HG03025 (cell line): ENCODE data around the gene GPR35.
"Not testable (repeated sequence)": the region's sequence is repeated elsewhere in the genome, so short reads cannot be mapped to it uniquely, and the experiment has no call there.

Experiments
- ATAC-seq: cut with Tn5 transposase; IDR thresholded peaks from one replicate; pipeline ENCODE4 v1.9.1; 2021; ENCODE audit warnings: mild to moderate bottlenecking, moderate library complexity; ENCODE audit not compliant: unreplicated experiment, low FRiP score

The GPR35 gene

DNA sequence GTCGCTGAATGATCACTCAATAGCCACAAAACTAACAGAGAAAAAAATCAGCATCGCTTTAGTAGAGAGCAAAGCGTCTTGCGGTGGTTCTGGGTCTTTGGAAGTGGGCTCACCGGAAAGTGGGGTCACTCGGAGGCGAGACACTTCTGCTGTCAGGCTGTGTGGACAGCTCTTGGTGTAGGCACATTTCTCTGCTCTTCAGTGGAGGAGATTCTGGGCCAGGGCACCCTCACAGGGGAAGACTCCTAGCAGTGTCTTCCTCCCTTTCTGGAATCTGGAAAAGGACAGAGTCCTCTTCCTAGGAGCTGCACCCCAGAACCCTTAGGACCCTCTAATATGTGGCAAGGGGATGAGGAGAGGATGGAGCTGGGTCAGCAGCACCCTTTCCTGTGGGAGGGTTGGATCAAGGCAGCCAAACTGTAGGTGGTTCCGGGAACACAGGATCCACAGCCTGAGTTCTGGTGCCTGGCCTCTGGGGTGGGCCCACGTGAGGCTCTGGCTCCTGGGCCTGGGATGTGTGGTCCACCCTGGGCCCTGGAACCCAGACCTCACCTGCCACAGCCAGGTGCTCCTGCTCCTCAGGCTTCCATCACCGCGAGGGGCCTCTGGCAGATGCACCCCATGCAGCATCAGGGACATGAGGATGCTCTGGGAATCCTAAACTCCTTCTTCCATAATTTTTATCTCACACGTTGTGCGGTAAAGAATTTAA is 25.1 kb downstream of the GPR35 start:
- ATAC-seq: no peak

GRCh38 chr2:240651185-240651584 is 25.9 kb downstream of the GPR35 start:
- no peak for ATAC-seq

DNA sequence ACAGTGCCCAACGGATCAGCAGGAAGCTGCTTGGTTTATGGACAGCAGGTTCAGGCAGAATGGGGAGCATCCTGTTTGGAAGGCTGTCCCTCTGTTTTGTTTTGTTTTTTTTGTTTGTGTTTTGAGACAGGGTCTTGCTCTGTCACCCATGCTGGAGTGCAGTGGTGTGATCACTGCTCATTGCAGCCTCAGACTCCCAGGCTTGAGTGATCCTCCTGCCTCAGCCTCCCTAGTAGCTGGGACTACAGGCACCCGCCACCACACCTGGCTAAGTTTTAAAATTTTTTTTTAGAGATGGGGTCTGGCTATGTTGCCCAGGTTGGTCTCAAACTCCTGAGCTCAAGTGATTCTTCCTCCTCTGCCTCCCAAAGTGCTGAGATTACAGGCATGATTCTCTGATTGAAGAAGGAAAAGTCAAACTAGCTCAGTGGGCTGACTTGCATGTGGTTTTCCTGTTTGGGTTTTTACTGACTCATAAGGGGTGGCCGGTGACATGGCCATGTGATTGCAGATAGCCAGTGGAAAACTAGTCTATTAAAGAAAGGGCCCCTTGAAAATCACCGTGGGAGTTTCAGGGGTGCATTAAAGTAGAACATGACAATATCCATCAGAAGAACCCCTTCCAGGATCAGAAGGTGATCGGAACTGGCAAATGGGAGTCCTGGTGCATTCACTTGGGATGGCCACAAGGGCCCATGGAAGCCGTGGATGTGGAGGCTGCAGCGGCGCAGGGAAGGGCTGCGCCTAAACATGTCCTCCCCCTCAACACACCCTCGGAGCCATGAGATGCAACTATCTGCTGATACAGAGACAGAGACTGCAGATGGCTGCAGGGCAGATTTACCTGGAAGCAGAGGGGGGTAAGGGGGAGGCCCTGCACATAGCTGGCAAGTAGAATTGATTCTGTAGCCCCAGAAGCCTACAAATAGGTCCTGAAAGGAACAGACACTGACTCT is 30.9 kb downstream of the GPR35 start:
- no peak for ATAC-seq

DNA sequence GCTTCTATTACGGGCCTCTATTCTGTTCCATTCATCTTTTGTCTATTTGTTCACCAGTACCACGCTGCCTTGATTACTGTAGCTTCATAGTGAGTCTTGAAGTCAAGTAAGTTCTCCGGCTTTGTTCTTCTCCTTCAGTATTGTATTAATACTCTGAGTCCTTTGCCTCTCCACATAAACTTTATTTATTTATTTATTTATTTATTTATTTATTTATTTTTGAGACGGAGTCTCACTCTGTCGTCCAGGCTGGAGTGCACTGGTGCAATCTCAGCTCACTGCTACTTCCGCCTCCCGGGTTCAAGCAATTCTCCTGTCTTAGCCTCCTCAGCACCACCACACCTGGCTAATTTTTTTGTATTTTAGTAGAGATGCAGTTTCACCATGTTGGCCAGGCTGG is 34.6 kb downstream of the GPR35 start:
- ATAC-seq: not testable (repeated sequence)

DNA sequence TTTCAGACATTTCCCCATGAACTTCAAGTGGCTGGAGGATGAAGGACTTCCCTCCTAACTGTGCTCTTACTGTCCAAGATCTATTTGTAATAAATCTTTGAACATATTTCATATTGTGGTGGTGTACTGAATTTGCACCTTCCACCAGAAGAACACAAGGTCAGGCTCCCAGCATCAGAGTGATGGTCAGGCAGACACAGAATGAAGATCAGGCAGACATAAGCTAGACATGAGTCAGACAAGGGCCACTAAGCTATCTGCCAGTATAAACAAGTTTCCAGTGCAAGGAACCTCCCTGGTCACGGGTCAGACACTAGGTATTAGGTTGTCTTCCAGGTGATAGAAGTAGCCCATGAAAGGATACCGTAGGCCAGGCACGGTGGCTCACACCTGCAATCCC is 37.4 kb downstream of the GPR35 start:
- no peak for ATAC-seq

- no peak for ATAC-seq
Observed at GRCh38 chr2:240663546-240664190, 38.4 kb downstream of the GPR35 start.

GRCh38 chr2:240664622-240665021 is 39.3 kb downstream of the GPR35 start:
- ATAC-seq: no peak

GRCh38 chr2:240670402-240670801 is 45.1 kb downstream of the GPR35 start:
- ATAC-seq: no peak

- ATAC-seq: no peak
Observed at GRCh38 chr2:240670950-240671349, 45.7 kb downstream of the GPR35 start.

GRCh38 chr2:240672076-240672700 is 46.9 kb downstream of the GPR35 start:
- ATAC-seq: no peak

DNA sequence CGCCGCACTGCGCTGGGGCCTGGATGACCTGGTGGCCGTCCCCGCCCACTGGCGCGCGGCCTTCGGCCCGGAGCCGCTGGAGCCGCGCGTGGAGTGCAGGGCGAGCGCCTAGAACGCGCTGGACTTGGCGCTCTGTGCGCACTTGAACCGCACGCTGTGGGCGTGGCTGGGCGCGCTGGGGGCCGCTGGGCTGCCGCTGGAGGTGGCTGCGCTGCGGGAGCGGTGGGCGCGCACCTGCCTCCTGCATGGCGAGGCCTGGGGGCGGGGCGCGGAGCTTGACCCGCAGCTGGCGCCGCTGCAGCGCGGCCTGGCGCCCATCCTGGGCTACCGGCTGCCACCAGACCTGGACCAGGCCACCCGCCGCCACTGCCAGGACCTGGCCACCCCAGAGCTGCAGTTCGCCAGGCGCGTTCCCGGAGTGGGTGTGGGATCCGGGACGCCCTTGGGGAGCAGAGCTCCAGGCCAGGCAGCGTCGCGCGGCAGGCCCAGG is 47.5 kb downstream of the GPR35 start:
- ATAC-seq: no peak

- ATAC-seq: not testable (repeated sequence)
Observed at GRCh38 chr2:240674461-240675184, 49.3 kb downstream of the GPR35 start.

DNA sequence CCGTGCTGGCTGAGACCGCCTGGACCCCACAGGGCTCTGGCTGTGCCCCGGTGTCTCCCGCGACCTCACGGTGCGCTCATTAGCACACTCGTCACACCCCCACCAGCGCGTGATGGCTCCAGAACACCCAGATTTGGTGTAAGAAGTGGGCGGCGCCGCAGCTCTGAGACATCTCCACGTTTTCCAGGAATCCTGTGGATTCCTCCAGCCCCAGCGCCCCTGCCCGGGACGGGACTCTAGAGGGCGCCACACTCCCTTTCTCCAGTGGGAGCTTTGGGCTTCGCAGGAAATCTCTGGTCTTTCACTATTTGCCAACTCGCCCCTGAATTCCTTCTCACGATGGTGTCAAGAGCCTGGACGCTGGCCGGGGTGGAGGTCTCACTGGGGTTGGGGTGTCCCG is 50.1 kb downstream of the GPR35 start:
- ATAC-seq: not testable (repeated sequence)

- ATAC-seq: not testable (repeated sequence)
Observed at GRCh38 chr2:240678043-240678442, 52.8 kb downstream of the GPR35 start.

GRCh38 chr2:240678909-240679308 is 53.6 kb downstream of the GPR35 start:
- ATAC-seq: not testable (repeated sequence)

GRCh38 chr2:240680185-240680584 is 54.9 kb downstream of the GPR35 start:
- not testable (repeated sequence) for ATAC-seq
